Endothelial cell of umbilical vein (primary cell): ENCODE measurements around the gene CD46. TPM values are rescaled to one million over a fixed set of nuclear protein-coding genes. Genes with fewer than 3 reads are reported as not detected.

Experiments used
- BruUV-seq: library from RNA; stranded (reverse); fragments of 400-500 nt; replicated peaks from 2 replicates; lab custom pipeline; 2021; lab: Mats Ljungman, UMichigan
- CTCF ChIA-PET: fragments of 300-600, 350-600 bp; sonication (Branson Sonifier 250); formaldehyde crosslinking; loops from one replicate; lab custom pipeline; 2021; ENCODE audit warnings: antibody characterized with exemption, inconsistent platforms; lab: Charles Lee
- POLR2A ChIA-PET: fragments of 300-600, 350-600 bp; sonication (Branson Sonifier 250); formaldehyde crosslinking; loops from one replicate; lab custom pipeline; 2021; ENCODE audit warnings: antibody characterized with exemption, inconsistent platforms; lab: Charles Lee
- DNase-seq: peaks from one replicate; pipeline ENCODE4 v3.0.0-alpha.2; 2011; ENCODE audit warnings: low read depth, low spot score
- FAIRE-seq: peaks from 2 replicates; lab custom pipeline; 2011; peaks lifted over from hg19 to GRCh38; lab: Jason Lieb, UNC
- H2AFZ ChIP-seq: 2 replicates; pipeline ENCODE4 v1.6.0; 2012; ENCODE audit warnings: low read depth, low read length, control low read depth, inconsistent platforms
- H3K27ac ChIP-seq: 2 replicates; pipeline ENCODE4 v1.5.1; 2011; ENCODE audit warnings: low read depth, mild to moderate bottlenecking, control low read depth, low read length, moderate library complexity; ENCODE audit not compliant: insufficient read depth
- H3K27me3 ChIP-seq, 2 experiments: 2 replicates each; pipeline versions ENCODE4 v1.6.0 to v1.6.1; 2011; ENCODE audit warnings: low read length in 2 of 2, mixed read lengths in 1 of 2; ENCODE audit not compliant: control insufficient read depth in 2 of 2, insufficient read depth in 2 of 2
- H3K36me3 ChIP-seq, 2 experiments: 2 replicates in 1 of 2; 3 replicates in 1 of 2; pipeline ENCODE4 v1.5.1; 2011; ENCODE audit warnings: low read length in 2 of 2, mild to moderate bottlenecking in 1 of 2, moderate library complexity in 1 of 2; ENCODE audit not compliant: control insufficient read depth in 2 of 2, insufficient read depth in 2 of 2; ENCODE audit errors: extremely low read depth in 1 of 2
- H3K4me1 ChIP-seq: 3 replicates; pipeline ENCODE4 v1.5.1; 2011; ENCODE audit warnings: mild to moderate bottlenecking, low read length; ENCODE audit not compliant: control insufficient read depth, insufficient read depth; ENCODE audit errors: extremely low read depth
- H3K4me2 ChIP-seq: 2 replicates; pipeline ENCODE4 v1.6.1; 2011; ENCODE audit warnings: low read length, control low read depth, mixed read lengths; ENCODE audit not compliant: insufficient read depth
- H3K4me3 ChIP-seq, 3 experiments: fragments of 200-600 bp in 1 of 3; sonication (generic), shearing (Covaris generic) in 1 of 3; replicated peaks in 1 of 3; 2 replicates each; pipeline ENCODE4 v1.5.1; 2011 to 2016; ENCODE audit warnings: control low read depth in 3 of 3, low read length in 3 of 3, mild to moderate bottlenecking in 2 of 3, inconsistent platforms in 1 of 3, low read depth in 1 of 3, moderate library complexity in 1 of 3; ENCODE audit not compliant: insufficient read depth in 1 of 3
- H3K79me2 ChIP-seq: 2 replicates; pipeline ENCODE4 v1.6.0; 2012; ENCODE audit warnings: low read length, inconsistent platforms; ENCODE audit not compliant: control insufficient read depth, insufficient read depth
- H3K9ac ChIP-seq: replicated peaks from 2 replicates; pipeline ENCODE3; 2011; ENCODE audit warnings: low read length, control low read depth; ENCODE audit not compliant: insufficient read depth; ENCODE audit errors: extremely low read depth
- H3K9me1 ChIP-seq: replicated peaks from 3 replicates; pipeline ENCODE4 v1.6.0; 2011; ENCODE audit warnings: mild to moderate bottlenecking, low read length; ENCODE audit not compliant: control insufficient read depth, insufficient read depth; ENCODE audit errors: extremely low read depth
- H3K9me3 ChIP-seq: replicated peaks from 2 replicates; pipeline ENCODE4 v1.5.1; 2012; ENCODE audit warnings: low read length, inconsistent platforms; ENCODE audit not compliant: control insufficient read depth, insufficient read depth
- H4K20me1 ChIP-seq: replicated peaks from 2 replicates; pipeline ENCODE3; 2011; ENCODE audit warnings: mild to moderate bottlenecking, low read length; ENCODE audit not compliant: control insufficient read depth, insufficient read depth; ENCODE audit errors: extremely low read depth
- EZH2 ChIP-seq: IDR thresholded peaks from 2 replicates; pipeline ENCODE4 v1.6.1; 2012; ENCODE audit warnings: borderline replicate concordance, low read depth, mild to moderate bottlenecking, moderate library complexity, low read length, inconsistent platforms; ENCODE audit not compliant: severe bottlenecking
- MAX ChIP-seq: IDR thresholded peaks from 2 replicates; pipeline ENCODE4 v1.6.1; 2011; ENCODE audit not compliant: insufficient read depth, insufficient read length
- MYC ChIP-seq: IDR thresholded peaks from one replicate; pipeline ENCODE4 v1.6.1; 2011; ENCODE audit warnings: mild to moderate bottlenecking, low read depth, low read length
- dilution Hi-C: fragments of 300-500 bp; cut with MboI; formaldehyde crosslinking; loops from one replicate; pipeline ENCODE4 v1.15.0; 2019; ENCODE audit warnings: low sequenced_read_pairs; ENCODE audit not compliant: extremely low pct_ligation_motif_present
- intact Hi-C: fragments of 100-400 bp; cut with micrococcal nuclease; formaldehyde crosslinking; loops from one replicate; pipeline ENCODE4 v1.10.0; 2022
- polyA plus RNA-seq, 4 experiments: library from polyadenylated mRNA; depleted of rRNA in 3 of 4; stranded (reverse) in 3 of 4; unstranded in 1 of 4; fragments of >200 nt; gene quantifications; 2 replicates each; pipeline versions ENCODE4 v1.2.1 to v1.2.3, GENCODE V29; 2011 to 2012; ENCODE audit warnings: missing spikeins in 1 of 4
- total RNA-seq: library from RNA; stranded (reverse); gene quantifications from 2 replicates; pipeline ENCODE4 v1.2.3, GENCODE V29; 2021

The CD46 gene
- total and polyA plus RNA-seq, 2 donors (not counting 3 experiments of a cell fraction or from before 2014, with no cell fraction given) = 134 to 256 TPM

GRCh38 chr1:207815913-207816291 lies 64.0 kb downstream of the CD46 start:
- no peak for TF ChIP-seq MYC
- TF ChIP-seq MAX = no peak
- peak overlapping the region; percentile 0 for H3K27ac ChIP-seq

DNA sequence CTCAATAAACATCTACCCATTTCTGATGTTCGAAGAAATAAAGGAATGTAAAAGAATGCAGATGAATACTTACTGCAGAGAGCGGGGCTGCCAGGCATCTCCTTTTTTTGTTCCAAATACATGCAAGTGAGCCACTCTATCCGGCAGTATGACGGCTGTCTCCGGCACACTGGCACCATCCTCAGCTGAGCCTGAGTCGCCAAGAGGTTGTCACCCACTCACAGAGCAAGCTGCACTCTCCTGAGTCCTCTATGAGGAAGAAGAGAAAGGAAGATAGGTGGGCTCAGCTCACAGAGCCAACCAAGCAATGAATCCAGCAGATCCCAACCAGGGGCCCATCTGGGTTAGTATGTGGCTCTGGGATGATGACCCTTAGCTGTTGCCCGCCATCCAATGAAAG lies 65.3 kb downstream of the CD46 start:
- Histone ChIP-seq H3K36me3 (peaks cover 0 to 6% of the 10 kb centered on the region in 2 experiments), H3K9me1 (no peaks in the 10 kb centered on the region), H3K4me2 (no peak overlapping the region), H2AFZ (no peak overlapping the region), H3K27me3 (no peaks in the 10 kb centered on the region), H3K4me3 (no peak overlapping the region), H4K20me1 (no peaks in the 10 kb centered on the region), H3K9ac (no peak overlapping the region), H3K4me1 (peaks cover 34% of the 10 kb centered on the region), H3K79me2 (peaks cover 17% of the 10 kb centered on the region), H3K27ac (no peak overlapping the region), H3K9me3 (no peaks in the 10 kb centered on the region)
- no TSS peak for BruUV-seq
- dilution Hi-C loops = no loop called here
- ChIA-PET POLR2A (no interaction called here), CTCF (interaction anchor here (4.1 kb wide), 1 partner anchor 52 kb away, joined by 23 read pairs; no protein-coding TSS in a partner anchor)
- intact Hi-C loops = no loop called here
- FAIRE-seq (no peak), DNase-seq (no peak)
- no peak for TF ChIP-seq MYC
- TF ChIP-seq EZH2 = no peak

More at GRCh38 chr1:207815913-207816291, 64.0 kb downstream of the CD46 start:
- Histone ChIP-seq H3K9me1 (no peaks in the 10 kb centered on the region), H2AFZ (no peak overlapping the region), H3K4me3 (no peak overlapping the region), H3K4me2 (peak overlapping the region; percentile 40), H3K9me3 (no peaks in the 10 kb centered on the region), H4K20me1 (no peaks in the 10 kb centered on the region), H3K27me3 (no peaks in the 10 kb centered on the region), H3K4me1 (peaks cover 34% of the 10 kb centered on the region), H3K9ac (no peak overlapping the region), H3K79me2 (peaks cover 18% of the 10 kb centered on the region), H3K36me3 (peaks cover 0 to 6% of the 10 kb centered on the region in 2 experiments)
- POLR2A ChIA-PET = interaction anchor here (0.7 kb wide), 2 partner anchors 10 to 32 kb away, joined by 3 to 5 read pairs; no protein-coding TSS in a partner anchor
- FAIRE-seq (no peak), DNase-seq (no peak)
- CTCF ChIA-PET = interaction anchor here (1.4 to 4.1 kb wide), 2 partner anchors 19 to 53 kb away, joined by 9 to 23 read pairs; no protein-coding TSS in a partner anchor
- intact Hi-C loops (no loop called here), dilution Hi-C loops (no loop called here)
- BruUV-seq = no TSS peak
